Nucleus accumbens (tissue), 56 donors: ENCODE results near the gene KCNAB3.

Experiments used
- DNase-seq, 56 donors: peaks; one replicate each; lab custom pipeline; 2025; lab: John Stamatoyannopoulos, UW

KCNAB3 gene

GRCh38 chr17:7882068-7882467, 47.6 kb downstream of the KCNAB3 start:
- DNase-seq, result no peak

DNA sequence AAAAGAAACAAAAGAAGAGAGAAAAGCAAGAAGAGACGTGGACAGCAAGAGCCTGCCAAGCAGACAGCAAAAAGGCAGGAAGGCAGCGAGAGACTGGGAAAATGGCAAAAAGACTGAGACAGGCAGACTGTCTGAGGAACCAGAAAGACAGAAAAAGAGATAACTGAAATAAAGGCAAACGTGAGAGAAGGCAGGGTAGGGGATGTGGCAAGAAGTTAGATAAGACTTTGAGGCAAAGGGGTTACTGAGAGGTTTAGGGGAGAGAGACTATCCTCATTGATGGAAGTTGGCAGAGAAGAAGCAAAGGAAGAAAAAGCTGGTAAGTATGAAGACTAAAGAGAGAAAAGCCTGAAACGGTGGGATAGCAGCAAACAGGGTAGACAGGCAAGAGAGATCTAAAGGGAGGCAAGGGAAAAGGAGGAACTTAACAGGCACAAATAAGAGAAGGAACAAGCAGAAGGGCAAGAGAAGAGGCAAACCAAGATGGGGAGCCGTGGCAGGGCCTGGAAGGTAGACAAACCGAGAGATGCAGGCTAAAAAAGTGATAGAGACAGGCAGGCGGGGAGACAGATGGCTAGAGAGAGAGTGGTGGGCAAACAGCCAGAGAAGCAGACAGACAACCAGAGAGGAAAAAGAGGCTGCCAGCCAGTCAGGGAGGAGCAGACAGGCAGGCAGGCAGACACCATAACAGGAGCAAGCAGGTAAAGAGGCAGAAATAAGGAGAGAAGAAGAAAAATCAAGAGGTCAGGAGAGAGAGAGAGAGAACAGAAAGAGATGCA, 48.2 kb downstream of the KCNAB3 start:
- DNase-seq, result no peak

- DNase-seq, result no peak
These were observed 49.4 kb downstream of the KCNAB3 start for GRCh38 chr17:7880076-7880868.

DNA sequence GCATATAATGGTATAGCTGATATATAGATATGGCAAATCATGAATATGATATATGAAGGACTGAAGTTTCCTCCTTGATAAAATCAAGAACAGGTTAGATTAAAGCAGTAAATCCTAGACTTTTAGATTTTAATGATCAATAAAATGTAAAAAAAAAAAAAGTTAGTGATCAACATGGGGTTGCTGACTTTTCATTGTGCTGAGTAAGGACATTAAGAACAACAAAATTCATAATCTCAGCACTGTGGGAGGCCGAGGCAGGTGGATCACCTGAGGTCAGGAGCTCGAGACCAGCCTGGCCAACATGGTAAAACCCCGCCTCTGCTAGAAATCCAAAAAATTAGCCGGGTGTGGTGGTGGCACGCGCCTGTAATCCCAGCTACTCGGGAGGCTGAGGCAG, 51.4 kb downstream of the KCNAB3 start:
- DNase-seq, result no peak

DNA sequence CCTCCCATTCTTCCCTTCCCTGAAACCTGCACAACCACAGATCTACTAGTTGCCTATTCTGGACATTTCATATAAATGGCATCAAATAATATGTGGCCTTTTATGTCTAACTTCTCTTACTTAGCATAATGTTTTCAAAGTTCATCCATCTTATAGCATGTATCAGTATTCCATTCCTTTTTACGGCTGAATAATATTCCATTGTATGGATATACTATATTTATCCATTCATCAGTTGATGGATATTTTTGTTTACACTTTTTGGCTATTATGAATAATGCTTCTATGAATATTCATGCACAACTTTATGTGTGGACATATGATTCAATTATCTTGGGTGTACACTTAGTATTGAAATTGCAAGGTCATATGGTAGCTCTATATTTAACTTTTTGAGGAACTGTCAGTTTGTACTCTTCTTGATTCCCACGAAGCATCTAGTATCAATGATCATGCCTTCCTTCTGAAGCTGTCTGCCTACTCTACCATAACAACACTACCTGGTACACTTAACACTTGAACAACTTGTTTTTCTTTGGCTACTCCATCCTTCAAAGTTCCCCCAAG, 53.8 kb downstream of the KCNAB3 start:
- DNase-seq, result no peak

- no peak for DNase-seq
These were observed 56.6 kb downstream of the KCNAB3 start for GRCh38 chr17:7873051-7873450.
